Keratinocyte (primary cell): ENCODE data around the gene CYTIP. TPM values are rescaled to one million over a fixed set of nuclear protein-coding genes. Genes with fewer than 3 reads are reported as not detected.

Source experiments
- DNase-seq: peaks from one replicate; pipeline ENCODE4 v3.0.0-alpha.2; 2011; ENCODE audit warnings: low read depth, missing footprints, low spot score
- FAIRE-seq: peaks from 2 replicates; lab custom pipeline; 2011; peaks lifted over from hg19 to GRCh38; lab: Jason Lieb, UNC
- H2AFZ ChIP-seq: 2 replicates; pipeline ENCODE4 v1.6.0; 2012; ENCODE audit warnings: low read length, control low read depth, inconsistent platforms; ENCODE audit not compliant: control insufficient read depth
- H3K27ac ChIP-seq: 2 replicates; pipeline ENCODE4 v1.5.1; 2011; ENCODE audit warnings: low read length; ENCODE audit not compliant: control insufficient read depth, insufficient read depth
- H3K27me3 ChIP-seq: 3 replicates; pipeline ENCODE4 v1.6.0; 2011; ENCODE audit warnings: low read length; ENCODE audit not compliant: control insufficient read depth, insufficient read depth; ENCODE audit errors: extremely low read depth
- H3K36me3 ChIP-seq, 2 experiments: 2 replicates in 1 of 2; 3 replicates in 1 of 2; pipeline ENCODE4 v1.5.1; 2011; ENCODE audit warnings: low read length in 2 of 2, mild to moderate bottlenecking in 1 of 2; ENCODE audit not compliant: control insufficient read depth in 2 of 2, insufficient read depth in 2 of 2; ENCODE audit errors: extremely low read depth in 1 of 2
- H3K4me1 ChIP-seq: 3 replicates; pipeline ENCODE4 v1.5.1; 2011; ENCODE audit warnings: low read length; ENCODE audit not compliant: control insufficient read depth, insufficient read depth; ENCODE audit errors: extremely low read depth
- H3K4me2 ChIP-seq: 3 replicates; pipeline ENCODE4 v1.6.0; 2011; ENCODE audit warnings: low read depth, low read length; ENCODE audit not compliant: control insufficient read depth, insufficient read depth; ENCODE audit errors: extremely low read depth
- H3K4me3 ChIP-seq, 3 experiments: fragments of 200-600 bp in 1 of 3; sonication (generic) in 1 of 3; 2 replicates in 2 of 3; 3 replicates in 1 of 3; pipeline ENCODE4 v1.5.1; 2011 to 2016; ENCODE audit warnings: low read length in 3 of 3, mild to moderate bottlenecking in 3 of 3, control low read depth in 2 of 3, inconsistent platforms in 1 of 3, low read depth in 1 of 3, mixed read lengths in 1 of 3, mixed run types in 1 of 3, moderate library complexity in 1 of 3; ENCODE audit not compliant: control insufficient read depth in 2 of 3, insufficient read depth in 2 of 3; ENCODE audit errors: extremely low read depth in 1 of 3
- H3K79me2 ChIP-seq: 2 replicates; pipeline ENCODE4 v1.6.0; 2012; ENCODE audit warnings: low read length; ENCODE audit not compliant: control insufficient read depth, insufficient read depth
- H3K9ac ChIP-seq: 3 replicates; pipeline ENCODE4 v1.6.0; 2011; ENCODE audit warnings: low read length; ENCODE audit not compliant: control insufficient read depth, insufficient read depth; ENCODE audit errors: extremely low read depth
- H3K9me1 ChIP-seq: 3 replicates; pipeline ENCODE4 v1.6.0; 2011; ENCODE audit warnings: low read length; ENCODE audit not compliant: control insufficient read depth, insufficient read depth; ENCODE audit errors: extremely low read depth
- H3K9me3 ChIP-seq: 2 replicates; pipeline ENCODE4 v1.5.1; 2012; ENCODE audit warnings: low read depth, low read length; ENCODE audit not compliant: control insufficient read depth
- H4K20me1 ChIP-seq: 3 replicates; pipeline ENCODE4 v1.6.0; 2011; ENCODE audit warnings: low read length; ENCODE audit not compliant: control insufficient read depth, insufficient read depth; ENCODE audit errors: extremely low read depth
- CTCF ChIP-seq, 3 experiments: IDR thresholded peaks in 1 of 3; conservative IDR thresholded peaks in 1 of 3; optimal IDR thresholded peaks in 1 of 3; 2 replicates in 2 of 3; 3 replicates in 1 of 3; pipeline versions ENCODE3 to v1.5.1; 2011; ENCODE audit warnings: low read length in 3 of 3, mild to moderate bottlenecking in 3 of 3, moderate library complexity in 2 of 3, control low read depth in 1 of 3, inconsistent platforms in 1 of 3; ENCODE audit not compliant: insufficient read depth in 2 of 3; ENCODE audit errors: extremely low read depth in 1 of 3
- EZH2 ChIP-seq: IDR thresholded peaks from one replicate; pipeline ENCODE4 v1.6.1; 2012; ENCODE audit warnings: inconsistent platforms, mild to moderate bottlenecking, low read length, moderate library complexity
- dilution Hi-C: fragments of 300-500 bp; cut with MboI; formaldehyde crosslinking; loops from one replicate; pipeline ENCODE4 v1.7.0; 2020; ENCODE audit warnings: low sequenced_read_pairs; ENCODE audit not compliant: extremely low pct_ligation_motif_present
- polyA plus RNA-seq, 5 experiments: library from polyadenylated mRNA; depleted of rRNA in 3 of 5; stranded (reverse) in 3 of 5; stranded (forward) in 1 of 5; unstranded in 1 of 5; fragments of >200 nt; gene quantifications; 1 replicate in 1 of 5; 2 replicates in 3 of 5; 3 replicates in 1 of 5; pipeline versions ENCODE4 v1.2.1 to v1.2.3, GENCODE V29; 2011 to 2012; ENCODE audit warnings: missing spikeins in 2 of 5, low read depth in 1 of 5, low replicate concordance in 1 of 5

CYTIP gene
- polyA plus RNA-seq, 1 donor (not counting 4 experiments of a cell fraction or from before 2014, with no cell fraction given) = 0.21 TPM

- no peak overlapping the region for H3K4me3 ChIP-seq
- no peaks in the 10 kb centered on the region for H3K36me3 ChIP-seq
- no peak for DNase-seq
- no peak overlapping the region for H2AFZ ChIP-seq
- TF ChIP-seq CTCF (optimal IDR thresholded peaks at IDR 0.05 in 1 of 3, IDR thresholded peaks at IDR 0.05 in 1 of 3, conservative IDR thresholded peaks at IDR 0.05 in 1 of 3; ENCODE audit: extremely low read depth in 1 of 3, insufficient read depth in 2 of 3, low read length in 3 of 3) (no peak), EZH2 (no peak)
- dilution Hi-C loops = no loop called here
- no peaks in the 10 kb centered on the region for H3K9me1 ChIP-seq
- no peak overlapping the region for H3K4me2 ChIP-seq
- H3K9ac ChIP-seq = no peak overlapping the region
- no peaks in the 10 kb centered on the region for H4K20me1 ChIP-seq
- no peak for FAIRE-seq
- no peaks in the 10 kb centered on the region for H3K9me3 ChIP-seq
- H3K27ac ChIP-seq = no peak overlapping the region
- H3K4me1 ChIP-seq = no peaks in the 10 kb centered on the region
- no peaks in the 10 kb centered on the region for H3K27me3 ChIP-seq
- H3K79me2 ChIP-seq = no peaks in the 10 kb centered on the region
Observed at GRCh38 chr2:157486596-157487270, 42.8 kb upstream of the CYTIP start.

- Histone ChIP-seq H3K4me1 (no peaks in the 10 kb centered on the region), H3K36me3 (no peaks in the 10 kb centered on the region), H3K4me2 (no peak overlapping the region), H3K27ac (no peak overlapping the region), H3K4me3 (no peak overlapping the region), H4K20me1 (no peaks in the 10 kb centered on the region), H3K9ac (no peak overlapping the region), H2AFZ (no peak overlapping the region), H3K9me3 (no peaks in the 10 kb centered on the region), H3K9me1 (no peaks in the 10 kb centered on the region), H3K27me3 (no peaks in the 10 kb centered on the region), H3K79me2 (no peaks in the 10 kb centered on the region)
- DNase-seq (no peak), FAIRE-seq (no peak)
- TF ChIP-seq CTCF (optimal IDR thresholded peaks at IDR 0.05 in 1 of 3, IDR thresholded peaks at IDR 0.05 in 1 of 3, conservative IDR thresholded peaks at IDR 0.05 in 1 of 3; ENCODE audit: extremely low read depth in 1 of 3, insufficient read depth in 2 of 3, low read length in 3 of 3) (no peak), EZH2 (no peak)
- dilution Hi-C loops = no loop called here
Observed at GRCh38 chr2:157480182-157480961, 36.5 kb upstream of the CYTIP start.
